HepG2 (cell line): ENCODE data around the gene SSX2IP. TPM values are rescaled to one million over a fixed set of nuclear protein-coding genes. Genes with fewer than 3 reads are reported as not detected.
A peak's percentile ranks its signal among the peaks of the same experiment; 100 is the strongest.

Experiments used
- AKAP8 ChIP-seq: sonication (generic); formaldehyde crosslinking; IDR thresholded peaks from 2 replicates; pipeline ENCODE4 v1.5.1; 2020; ENCODE audit warnings: mild to moderate bottlenecking, missing genetic modification reagents
- ARNTL ChIP-seq: sonication (generic); formaldehyde crosslinking; IDR thresholded peaks from 2 replicates; pipeline ENCODE4 v1.4.0; 2020; ENCODE audit warnings: mild to moderate bottlenecking, missing genetic modification reagents
- DPF2 ChIP-seq: sonication (generic); formaldehyde crosslinking; IDR thresholded peaks from 2 replicates; pipeline ENCODE4 v1.4.0; 2020; ENCODE audit warnings: mild to moderate bottlenecking, low read depth, missing genetic modification reagents, borderline replicate concordance
- EP300 ChIP-seq, 3 experiments: sonication (generic) in 1 of 3; formaldehyde crosslinking in 1 of 3; IDR thresholded peaks; 2 replicates each; pipeline versions ENCODE4 v1.5.1 to v1.6.1; 2011 to 2020; ENCODE audit warnings: low read depth in 2 of 3, low read length in 2 of 3, borderline replicate concordance in 1 of 3, improper control_type of control experiment in 1 of 3, mild to moderate bottlenecking in 1 of 3, missing genetic modification reagents in 1 of 3, moderate library complexity in 1 of 3
- ERF ChIP-seq: IDR thresholded peaks from 2 replicates; pipeline ENCODE4 v1.6.1; 2018; ENCODE audit warnings: missing biosample characterization, missing genetic modification reagents
- KDM3A ChIP-seq: IDR thresholded peaks from 2 replicates; pipeline ENCODE4 v1.6.1; 2018; ENCODE audit warnings: low read depth, missing compliant biosample characterization
- NBN ChIP-seq: fragments of 450-650 bp; conservative IDR thresholded peaks from 2 replicates; pipeline ENCODE4 v1.6.1; 2017
- NR3C1 ChIP-seq: sonication (generic); formaldehyde crosslinking; IDR thresholded peaks from 2 replicates; pipeline ENCODE4 v1.4.0; 2020; ENCODE audit warnings: missing genetic modification reagents
- POLR2AphosphoS2 ChIP-seq: IDR thresholded peaks from 2 replicates; pipeline ENCODE4 v1.6.1; 2011; ENCODE audit warnings: low read depth, low read length, improper control_type of control experiment
- SATB2 ChIP-seq: sonication (generic); formaldehyde crosslinking; IDR thresholded peaks from 2 replicates; pipeline ENCODE4 v1.5.0; 2020; ENCODE audit warnings: missing genetic modification reagents
- STAG1 ChIP-seq: sonication (generic); formaldehyde crosslinking; IDR thresholded peaks from 2 replicates; pipeline ENCODE4 v1.4.0; 2020; ENCODE audit warnings: missing genetic modification reagents
- TERF1 ChIP-seq: sonication (generic); formaldehyde crosslinking; IDR thresholded peaks from 2 replicates; pipeline ENCODE4 v1.8.0; 2022; ENCODE audit warnings: mild to moderate bottlenecking, missing genetic modification reagents, moderate library complexity
- TFDP1 ChIP-seq: IDR thresholded peaks from 2 replicates; pipeline ENCODE4 v1.6.1; 2016; ENCODE audit warnings: missing compliant biosample characterization, missing genetic modification reagents, borderline replicate concordance
- THAP11 ChIP-seq: IDR thresholded peaks from 2 replicates; pipeline ENCODE4 v1.6.1; 2016; ENCODE audit warnings: missing biosample characterization, missing genetic modification reagents
- TMF1 ChIP-seq: sonication (generic); formaldehyde crosslinking; IDR thresholded peaks from 2 replicates; pipeline ENCODE4 v1.8.1; 2022; ENCODE audit warnings: low read depth, missing genetic modification reagents
- ZNF558 ChIP-seq: sonication (generic); formaldehyde crosslinking; IDR thresholded peaks from 2 replicates; pipeline ENCODE4 v1.9.0; 2022; ENCODE audit warnings: mild to moderate bottlenecking, missing genetic modification reagents, borderline replicate concordance
- ZNF816 ChIP-seq: sonication (generic); formaldehyde crosslinking; IDR thresholded peaks from 2 replicates; pipeline ENCODE4 v1.8.0; 2022; ENCODE audit warnings: missing genetic modification reagents, mild to moderate bottlenecking, borderline replicate concordance
- polyA plus RNA-seq, 8 experiments: library from polyadenylated mRNA; depleted of rRNA in 3 of 8; stranded (reverse) in 7 of 8; unstranded in 1 of 8; fragments of >200 nt; fragmentation: Illumina TruSeq in 4 of 8; extraction: Trizol in 4 of 8; gene quantifications; 2 replicates each; pipeline versions ENCODE4 v1.2.1 to v1.2.3, GENCODE V29; 2011 to 2016; ENCODE audit warnings: low read depth in 4 of 8, missing spikeins in 1 of 8, mixed read lengths in 1 of 8; ENCODE audit not compliant: insufficient read depth in 1 of 8
- total RNA-seq, 5 experiments: library from RNA; depleted of rRNA; stranded (reverse); fragments of >200 nt; fragmentation: Illumina TruSeq; extraction: Trizol; gene quantifications; 2 replicates each; pipeline ENCODE4 v1.2.3, GENCODE V29; 2016; ENCODE audit warnings: low read depth in 1 of 5
- TF ChIP-seq, protein P1 (sequence below): sonication (generic); formaldehyde crosslinking; conservative IDR thresholded peaks from 2 replicates; pipeline ENCODE4 v1.4.0; 2020; ENCODE audit warnings: missing genetic modification reagents
- TF ChIP-seq, protein P2 (sequence below): sonication (generic); formaldehyde crosslinking; IDR thresholded peaks from 2 replicates; pipeline ENCODE4 v1.4.0; 2020; ENCODE audit warnings: mild to moderate bottlenecking, missing genetic modification reagents
- TF ChIP-seq, protein P3 (sequence below): sonication (generic); formaldehyde crosslinking; IDR thresholded peaks from 2 replicates; pipeline ENCODE4 v1.5.0; 2020; ENCODE audit warnings: mild to moderate bottlenecking, missing genetic modification reagents

SSX2IP gene
- total and polyA plus RNA-seq, 2 of the 13 experiments (the other 11 are each of a cell fraction or from before 2014, with no cell fraction given), result 2.7 to 23.7 TPM

DNA sequence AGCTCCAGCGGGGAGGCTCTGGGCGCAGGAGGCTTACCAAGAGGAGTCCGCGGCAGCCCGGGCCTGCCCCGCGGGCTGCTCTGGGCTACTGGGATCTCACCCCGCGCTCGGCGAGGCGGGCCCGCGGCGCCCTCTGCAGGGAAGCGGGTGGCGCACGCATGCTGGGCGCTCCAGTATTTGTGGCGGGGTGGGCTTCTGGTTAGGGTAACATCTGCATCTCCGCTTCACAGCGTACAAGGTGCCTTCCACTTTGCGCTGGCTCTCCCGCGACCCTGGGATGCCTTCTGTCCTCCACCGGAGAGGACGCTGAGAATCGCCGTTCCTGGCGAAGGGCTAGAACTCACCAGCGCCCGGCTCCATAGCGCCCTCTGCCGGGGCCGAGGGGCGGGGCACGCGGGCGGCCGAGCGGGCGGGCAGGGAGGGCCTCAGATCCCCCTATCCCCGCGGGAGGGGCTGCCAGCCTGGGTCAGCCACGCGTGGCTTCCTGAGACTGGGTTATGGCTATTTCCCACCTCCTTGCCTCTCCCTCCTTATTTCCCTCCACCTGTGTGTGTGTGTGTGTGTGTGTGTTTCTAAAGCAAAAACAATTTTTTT, 69.4 kb downstream of the SSX2IP start (continued):
- TF ChIP-seq TFDP1 (CRISPR knock-in tag) (0 out of 2 replicates have a peak, but pooled peaks have one; percentile 22), ERF (CRISPR knock-in tag) (no peak), ZNF558 (CRISPR knock-in tag) (no peak), KDM3A (CRISPR knock-in tag) (no peak), AKAP8 (no peak), TERF1 (no peak), ZNF816 (no peak), DPF2 (CRISPR knock-in tag) (no peak), THAP11 (CRISPR knock-in tag) (no peak), NR3C1 (no peak), STAG1 (peak; percentile 61), TMF1 (CRISPR knock-in tag) (no peak), POLR2AphosphoS2 (no peak), ARNTL (CRISPR knock-in tag) (no peak), NBN (no peak), SATB2 (CRISPR knock-in tag) (no peak), EP300 (IDR thresholded peaks at IDR 0.05; ENCODE audit: low read depth in 2 of 2, low read length in 2 of 2) (no peak), EP300 (CRISPR knock-in tag; IDR thresholded peaks at IDR 0.05; ENCODE audit: borderline replicate concordance) (no peak)
- TF ChIP-seq, protein P1, sequence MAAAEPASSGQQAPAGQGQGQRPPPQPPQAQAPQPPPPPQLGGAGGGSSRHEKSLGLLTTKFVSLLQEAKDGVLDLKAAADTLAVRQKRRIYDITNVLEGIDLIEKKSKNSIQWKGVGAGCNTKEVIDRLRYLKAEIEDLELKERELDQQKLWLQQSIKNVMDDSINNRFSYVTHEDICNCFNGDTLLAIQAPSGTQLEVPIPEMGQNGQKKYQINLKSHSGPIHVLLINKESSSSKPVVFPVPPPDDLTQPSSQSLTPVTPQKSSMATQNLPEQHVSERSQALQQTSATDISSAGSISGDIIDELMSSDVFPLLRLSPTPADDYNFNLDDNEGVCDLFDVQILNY (CRISPR knock-in tag), result no peak
- TF ChIP-seq, protein P2, sequence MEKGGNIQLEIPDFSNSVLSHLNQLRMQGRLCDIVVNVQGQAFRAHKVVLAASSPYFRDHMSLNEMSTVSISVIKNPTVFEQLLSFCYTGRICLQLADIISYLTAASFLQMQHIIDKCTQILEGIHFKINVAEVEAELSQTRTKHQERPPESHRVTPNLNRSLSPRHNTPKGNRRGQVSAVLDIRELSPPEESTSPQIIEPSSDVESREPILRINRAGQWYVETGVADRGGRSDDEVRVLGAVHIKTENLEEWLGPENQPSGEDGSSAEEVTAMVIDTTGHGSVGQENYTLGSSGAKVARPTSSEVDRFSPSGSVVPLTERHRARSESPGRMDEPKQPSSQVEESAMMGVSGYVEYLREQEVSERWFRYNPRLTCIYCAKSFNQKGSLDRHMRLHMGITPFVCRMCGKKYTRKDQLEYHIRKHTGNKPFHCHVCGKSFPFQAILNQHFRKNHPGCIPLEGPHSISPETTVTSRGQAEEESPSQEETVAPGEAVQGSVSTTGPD, result no peak
- TF ChIP-seq, protein P3, sequence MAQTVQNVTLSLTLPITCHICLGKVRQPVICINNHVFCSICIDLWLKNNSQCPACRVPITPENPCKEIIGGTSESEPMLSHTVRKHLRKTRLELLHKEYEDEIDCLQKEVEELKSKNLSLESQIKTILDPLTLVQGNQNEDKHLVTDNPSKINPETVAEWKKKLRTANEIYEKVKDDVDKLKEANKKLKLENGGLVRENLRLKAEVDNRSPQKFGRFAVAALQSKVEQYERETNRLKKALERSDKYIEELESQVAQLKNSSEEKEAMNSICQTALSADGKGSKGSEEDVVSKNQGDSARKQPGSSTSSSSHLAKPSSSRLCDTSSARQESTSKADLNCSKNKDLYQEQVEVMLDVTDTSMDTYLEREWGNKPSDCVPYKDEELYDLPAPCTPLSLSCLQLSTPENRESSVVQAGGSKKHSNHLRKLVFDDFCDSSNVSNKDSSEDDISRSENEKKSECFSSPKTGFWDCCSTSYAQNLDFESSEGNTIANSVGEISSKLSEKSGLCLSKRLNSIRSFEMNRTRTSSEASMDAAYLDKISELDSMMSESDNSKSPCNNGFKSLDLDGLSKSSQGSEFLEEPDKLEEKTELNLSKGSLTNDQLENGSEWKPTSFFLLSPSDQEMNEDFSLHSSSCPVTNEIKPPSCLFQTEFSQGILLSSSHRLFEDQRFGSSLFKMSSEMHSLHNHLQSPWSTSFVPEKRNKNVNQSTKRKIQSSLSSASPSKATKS (CRISPR knock-in tag), result no peak; the same call in 1 of the 2 replicates
